Thoracic aorta (tissue), 2 donors: Measurements from ENCODE around the gene PTPRR. TPM values are rescaled to one million over a fixed set of nuclear protein-coding genes. Genes with fewer than 3 reads are reported as not detected.

Source experiments
- ATAC-seq: fragments of 150-250 bp; one replicate; pipeline ENCODE4 v1.8.0; 2017; ENCODE audit warnings: low read depth; ENCODE audit not compliant: insufficient number of reproducible peaks, low FRiP score
- DNase-seq: peaks from one replicate; pipeline ENCODE4 v3.0.0-alpha.2; 2020; ENCODE audit warnings: low spot score
- H3K27ac ChIP-seq, 2 donors: fragments of 200-600 bp; sonication (generic); 1 replicate in 1 of 2; 2 replicates in 1 of 2; pipeline ENCODE4 v1.5.1; 2016; ENCODE audit warnings: mild to moderate bottlenecking in 2 of 2, moderate library complexity in 2 of 2
- H3K27me3 ChIP-seq: fragments of 200-600 bp; sonication (generic); replicated peaks from 2 replicates; pipeline ENCODE4 v1.6.0; 2016; ENCODE audit warnings: mild to moderate bottlenecking; ENCODE audit not compliant: insufficient read depth
- H3K36me3 ChIP-seq: fragments of 200-600 bp; sonication (generic); one replicate; pipeline ENCODE4 v1.5.1; 2016
- H3K4me1 ChIP-seq, 2 donors: fragments of 200-600 bp; sonication (generic); 1 replicate in 1 of 2; 2 replicates in 1 of 2; pipeline versions ENCODE4 v1.5.1 to v1.6.0; 2016; ENCODE audit warnings: low read depth in 2 of 2, mild to moderate bottlenecking in 1 of 2; ENCODE audit not compliant: control insufficient read depth in 1 of 2
- H3K4me3 ChIP-seq: fragments of 200-600 bp; sonication (generic); 2 replicates; pipeline ENCODE4 v1.5.1; 2016; ENCODE audit warnings: mild to moderate bottlenecking
- H3K9me3 ChIP-seq: fragments of 200-600 bp; sonication (generic); 2 replicates; pipeline ENCODE4 v1.5.1; 2016
- total RNA-seq, 2 donors: library from RNA; depleted of rRNA; stranded (reverse); fragments of >200 nt; gene quantifications; one replicate each; pipeline versions ENCODE4 v1.1.0 to v1.2.3, GENCODE V29; 2016
- TF ChIP-seq, protein P1 (sequence below): fragments of 200-600 bp; sonication (generic); IDR thresholded peaks from one replicate; pipeline ENCODE4 v1.5.1; 2019; ENCODE audit warnings: antibody characterized with exemption

PTPRR gene
- total RNA-seq, 2 donors from 2014 or later: 0.27 to 0.35 TPM

GRCh38 chr12:70795608-70796007, 124.9 kb downstream of the PTPRR start:
- H3K9me3 ChIP-seq: no peaks in the 10 kb centered on the region
- no peak overlapping the region for H3K27ac ChIP-seq

DNA sequence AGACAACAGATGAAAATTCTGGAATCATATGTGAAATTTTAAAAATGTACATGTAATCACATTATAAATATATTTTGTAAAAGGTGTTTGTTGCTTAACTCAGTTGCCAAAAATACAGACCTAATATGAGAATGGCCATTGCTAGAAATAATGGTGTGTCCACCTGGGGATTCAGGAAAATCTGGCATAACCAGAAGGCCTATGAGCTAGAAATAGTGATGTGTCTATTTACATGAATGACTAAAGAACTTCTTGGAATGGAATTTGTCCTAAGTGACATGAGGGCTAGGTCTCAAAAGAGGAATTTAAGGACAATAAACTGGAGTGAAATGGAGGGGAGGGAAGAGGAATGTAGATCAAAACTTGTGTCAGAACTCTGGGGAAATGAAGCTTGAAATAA, 126.4 kb downstream of the PTPRR start:
- no peaks in the 10 kb centered on the region for H3K27me3 ChIP-seq
- no peak for DNase-seq
- H3K4me3 ChIP-seq: no peak overlapping the region
- H3K36me3 ChIP-seq: no peaks in the 10 kb centered on the region
- H3K9me3 ChIP-seq: no peaks in the 10 kb centered on the region
- TF ChIP-seq, protein P1, sequence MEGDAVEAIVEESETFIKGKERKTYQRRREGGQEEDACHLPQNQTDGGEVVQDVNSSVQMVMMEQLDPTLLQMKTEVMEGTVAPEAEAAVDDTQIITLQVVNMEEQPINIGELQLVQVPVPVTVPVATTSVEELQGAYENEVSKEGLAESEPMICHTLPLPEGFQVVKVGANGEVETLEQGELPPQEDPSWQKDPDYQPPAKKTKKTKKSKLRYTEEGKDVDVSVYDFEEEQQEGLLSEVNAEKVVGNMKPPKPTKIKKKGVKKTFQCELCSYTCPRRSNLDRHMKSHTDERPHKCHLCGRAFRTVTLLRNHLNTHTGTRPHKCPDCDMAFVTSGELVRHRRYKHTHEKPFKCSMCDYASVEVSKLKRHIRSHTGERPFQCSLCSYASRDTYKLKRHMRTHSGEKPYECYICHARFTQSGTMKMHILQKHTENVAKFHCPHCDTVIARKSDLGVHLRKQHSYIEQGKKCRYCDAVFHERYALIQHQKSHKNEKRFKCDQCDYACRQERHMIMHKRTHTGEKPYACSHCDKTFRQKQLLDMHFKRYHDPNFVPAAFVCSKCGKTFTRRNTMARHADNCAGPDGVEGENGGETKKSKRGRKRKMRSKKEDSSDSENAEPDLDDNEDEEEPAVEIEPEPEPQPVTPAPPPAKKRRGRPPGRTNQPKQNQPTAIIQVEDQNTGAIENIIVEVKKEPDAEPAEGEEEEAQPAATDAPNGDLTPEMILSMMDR: no peak
- H3K4me1 ChIP-seq: no peaks in the 10 kb centered on the region
- no peak overlapping the region for H3K27ac ChIP-seq
- no peak for ATAC-seq

More at GRCh38 chr12:70795608-70796007, 124.9 kb downstream of the PTPRR start:
- TF ChIP-seq, protein P1: no peak
- Histone ChIP-seq H3K4me3 (no peak overlapping the region), H3K4me1 (no peaks in the 10 kb centered on the region), H3K36me3 (no peaks in the 10 kb centered on the region), H3K27me3 (no peaks in the 10 kb centered on the region)
- ATAC-seq: no peak
- DNase-seq: no peak

GRCh38 chr12:70788774-70789173, 131.8 kb downstream of the PTPRR start:
- DNase-seq (no peak), ATAC-seq (no peak)
- no peak overlapping the region for H3K27ac ChIP-seq
- H3K27me3 ChIP-seq: no peaks in the 10 kb centered on the region
- H3K4me1 ChIP-seq: no peaks in the 10 kb centered on the region
- TF ChIP-seq, protein P1: no peak
- no peak overlapping the region for H3K4me3 ChIP-seq
- no peaks in the 10 kb centered on the region for H3K36me3 ChIP-seq
- H3K9me3 ChIP-seq: no peaks in the 10 kb centered on the region

DNA sequence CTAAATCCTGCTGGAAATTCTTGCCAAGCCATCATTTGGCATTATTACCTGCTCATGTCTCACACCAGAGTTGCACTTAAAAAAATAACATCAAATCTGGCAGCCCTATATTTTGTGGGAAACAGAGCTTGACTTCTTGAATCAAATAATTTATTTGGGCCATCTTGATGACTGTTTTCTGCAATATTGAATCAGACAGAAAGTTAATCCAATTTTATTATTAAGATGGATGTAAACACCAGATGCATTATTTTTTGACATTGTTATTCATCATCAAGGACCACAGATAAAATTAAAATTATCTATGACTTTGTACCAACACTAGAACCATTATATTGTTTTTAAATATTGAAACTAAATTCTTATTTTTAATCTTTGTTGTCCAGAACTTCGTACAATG, 132.9 kb downstream of the PTPRR start:
- Histone ChIP-seq H3K4me3 (no peak overlapping the region), H3K27ac (no peak overlapping the region), H3K4me1 (no peaks in the 10 kb centered on the region), H3K27me3 (no peaks in the 10 kb centered on the region), H3K9me3 (no peaks in the 10 kb centered on the region), H3K36me3 (no peaks in the 10 kb centered on the region)
- TF ChIP-seq, protein P1: no peak
- no peak for ATAC-seq
- no peak for DNase-seq

DNA sequence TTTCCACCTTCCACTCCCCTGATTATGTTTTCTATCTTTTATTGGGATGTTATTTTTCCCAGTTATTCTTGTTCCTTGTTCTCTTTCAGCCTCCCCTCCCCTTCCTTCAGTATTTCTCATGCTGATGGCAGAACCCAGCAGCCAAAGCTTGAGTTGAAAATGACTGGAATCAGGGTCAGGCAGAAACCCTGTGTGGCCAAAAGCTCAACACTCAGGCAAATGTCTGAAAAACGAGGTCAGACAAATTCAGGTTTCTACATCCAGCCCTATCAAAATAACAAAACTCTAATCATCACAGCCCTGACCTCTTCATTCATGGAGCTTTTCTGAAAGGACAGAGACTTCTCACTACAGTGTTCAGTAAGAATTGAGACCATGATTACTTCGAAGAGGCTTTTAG, 134.6 kb downstream of the PTPRR start:
- no peaks in the 10 kb centered on the region for H3K36me3 ChIP-seq
- H3K4me1 ChIP-seq: no peaks in the 10 kb centered on the region
- TF ChIP-seq, protein P1: no peak
- no peak overlapping the region for H3K27ac ChIP-seq
- no peaks in the 10 kb centered on the region for H3K9me3 ChIP-seq
- H3K4me3 ChIP-seq: no peak overlapping the region
- no peak for DNase-seq
- no peak for ATAC-seq
- no peaks in the 10 kb centered on the region for H3K27me3 ChIP-seq
